ENCODE results near the gene DCUN1D5.
A peak's percentile ranks its signal among the peaks of the same experiment; 100 is the strongest.

DCUN1D5 gene

GRCh38 chr11:103091801-103092524 lies at the start of gene DCUN1D5:
DCUN1D5 (minus strand) TSS chr11:103092160; CDS start chr11:103091872, 288 bp downstream.
- no peak for TF ChIP-seq CTCF (conservative IDR thresholded peaks at IDR 0.05)
- H3K27ac ChIP-seq = peak within 1 kb of the TSS; percentile 92

- no peak for TF ChIP-seq CTCF (conservative IDR thresholded peaks at IDR 0.05)
- H3K27ac ChIP-seq = no peak overlapping the region
These were observed 33.5 kb upstream of the DCUN1D5 start for GRCh38 chr11:103125462-103125861.

- no peak overlapping the region for H3K27ac ChIP-seq
- TF ChIP-seq CTCF (conservative IDR thresholded peaks at IDR 0.05) = no peak
These were observed 22.9 kb upstream of the DCUN1D5 start for GRCh38 chr11:103114836-103115235.

- TF ChIP-seq CTCF (conservative IDR thresholded peaks at IDR 0.05) = no peak
- H3K27ac ChIP-seq = no peak overlapping the region
These were observed 20.4 kb upstream of the DCUN1D5 start for GRCh38 chr11:103112364-103112763.

GRCh38 chr11:103111400-103111799 lies 19.4 kb upstream of the DCUN1D5 start:
- TF ChIP-seq CTCF (conservative IDR thresholded peaks at IDR 0.05) = no peak
- H3K27ac ChIP-seq = no peak overlapping the region

- H3K27ac ChIP-seq = peak overlapping the region; percentile 78
- peak; percentile 52 for TF ChIP-seq CTCF (conservative IDR thresholded peaks at IDR 0.05)
These were observed 18.4 kb upstream of the DCUN1D5 start for GRCh38 chr11:103110391-103110790.

GRCh38 chr11:103109818-103110388 lies 17.9 kb upstream of the DCUN1D5 start:
- peak overlapping the region; percentile 78 for H3K27ac ChIP-seq
- no peak for TF ChIP-seq CTCF (conservative IDR thresholded peaks at IDR 0.05)
